ENCODE results near the gene BCL11B.

Gene BCL11B

DNA sequence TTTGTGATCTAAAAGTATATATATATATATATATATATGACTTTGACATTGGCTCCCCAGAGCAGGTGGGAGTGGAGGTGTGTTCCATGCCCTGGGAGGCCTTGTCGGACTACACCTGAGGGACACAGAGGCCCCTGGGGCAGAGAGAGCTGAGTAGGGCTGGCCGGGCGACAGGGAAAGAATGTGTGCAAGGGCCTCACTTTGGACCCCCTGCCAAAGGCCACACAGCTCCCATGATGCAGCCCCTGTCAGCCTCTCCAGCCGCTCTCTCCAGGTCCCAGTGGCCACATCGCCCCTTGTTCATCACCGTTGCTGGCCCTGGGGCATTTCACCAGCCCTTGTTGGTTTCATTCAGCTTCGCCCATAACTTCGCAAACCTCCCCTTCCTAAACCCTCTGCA lies 123.9 kb downstream of the BCL11B start:
- Histone ChIP-seq H3K9ac (ENCODE audit: low read length) (no peak overlapping the region), H3K9me3 (ENCODE audit: control insufficient read depth, low read depth, low read length) (no peaks in the 10 kb centered on the region), H3K27ac (ENCODE audit: low read length) (no peak overlapping the region), H3K4me3 (ENCODE audit: low read length) (no peak overlapping the region), H3K27me3 (ENCODE audit: control insufficient read depth, insufficient read depth, low read length) (no peaks in the 10 kb centered on the region), H3K4me1 (ENCODE audit: control insufficient read depth, low read depth, low read length) (peaks cover 8% of the 10 kb centered on the region), H3K36me3 (ENCODE audit: control insufficient read depth, low read depth, low read length) (no peaks in the 10 kb centered on the region)

DNA sequence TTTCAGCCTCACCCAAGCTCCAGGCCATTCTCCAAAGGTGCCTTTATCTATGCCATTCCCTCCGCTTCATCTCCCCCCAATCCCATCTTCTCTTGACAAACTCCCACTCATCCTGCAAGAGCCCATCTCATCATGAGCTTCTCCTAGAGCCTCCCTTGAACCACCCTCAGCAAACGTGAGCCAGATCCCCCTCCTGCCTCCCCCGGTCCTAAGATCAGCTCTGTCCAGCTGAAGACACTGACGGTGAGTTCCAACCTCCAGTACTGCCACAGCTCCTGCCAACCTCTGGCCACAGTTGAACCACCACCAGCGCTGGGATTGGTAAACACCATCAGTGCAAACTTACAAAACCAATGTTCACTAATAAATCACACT lies 124.6 kb downstream of the BCL11B start:
- Histone ChIP-seq H3K9me3 (ENCODE audit: control insufficient read depth, low read depth, low read length) (no peaks in the 10 kb centered on the region), H3K36me3 (ENCODE audit: control insufficient read depth, low read depth, low read length) (no peaks in the 10 kb centered on the region), H3K27me3 (ENCODE audit: control insufficient read depth, insufficient read depth, low read length) (no peaks in the 10 kb centered on the region), H3K4me3 (ENCODE audit: low read length) (no peak overlapping the region), H3K9ac (ENCODE audit: low read length) (no peak overlapping the region), H3K4me1 (ENCODE audit: control insufficient read depth, low read depth, low read length) (peaks cover 10% of the 10 kb centered on the region), H3K27ac (ENCODE audit: low read length) (no peak overlapping the region)

DNA sequence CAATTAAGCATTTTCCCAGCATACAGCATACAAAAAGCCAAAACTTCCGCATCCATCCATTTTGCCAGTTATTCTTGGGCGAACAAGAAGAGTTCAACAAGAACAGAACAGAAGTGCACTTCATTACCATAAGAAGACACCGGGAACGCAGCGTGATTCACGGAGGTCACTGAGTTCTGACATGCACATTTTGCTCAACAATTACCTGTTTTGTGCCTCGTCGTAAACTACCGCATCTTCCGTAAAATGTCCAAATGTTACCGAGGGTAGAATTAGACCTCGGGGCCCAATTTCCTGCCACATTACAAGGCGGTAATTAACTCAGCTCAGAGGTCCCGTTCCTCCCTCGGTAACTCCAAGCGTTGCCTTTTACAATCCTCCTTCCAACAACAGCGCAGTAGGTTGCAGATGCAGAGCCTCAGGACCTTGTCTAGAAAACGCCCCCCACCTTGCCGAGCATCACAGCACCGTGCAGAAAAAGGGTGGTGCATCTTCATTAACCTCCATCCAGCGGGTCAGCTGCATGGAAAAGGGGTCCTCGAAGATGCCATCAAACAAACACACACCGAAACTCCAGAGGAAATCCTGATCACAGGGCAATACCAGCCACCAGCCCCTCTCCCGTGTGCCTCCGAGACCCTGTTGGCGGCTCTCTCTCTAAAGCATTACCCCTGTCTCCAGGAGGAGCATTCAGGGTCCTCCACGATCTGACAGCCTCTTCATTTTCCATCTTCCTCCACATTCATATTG lies 125.2 kb downstream of the BCL11B start:
- no peak overlapping the region for H3K27ac ChIP-seq (ENCODE audit: low read length)
- peaks cover 10% of the 10 kb centered on the region for H3K4me1 ChIP-seq (ENCODE audit: control insufficient read depth, low read depth, low read length)
- H3K4me3 ChIP-seq (ENCODE audit: low read length): no peak overlapping the region
- no peaks in the 10 kb centered on the region for H3K27me3 ChIP-seq (ENCODE audit: control insufficient read depth, insufficient read depth, low read length)
- no peak overlapping the region for H3K9ac ChIP-seq (ENCODE audit: low read length)
- H3K9me3 ChIP-seq (ENCODE audit: control insufficient read depth, low read depth, low read length): no peaks in the 10 kb centered on the region
- H3K36me3 ChIP-seq (ENCODE audit: control insufficient read depth, low read depth, low read length): no peaks in the 10 kb centered on the region

DNA sequence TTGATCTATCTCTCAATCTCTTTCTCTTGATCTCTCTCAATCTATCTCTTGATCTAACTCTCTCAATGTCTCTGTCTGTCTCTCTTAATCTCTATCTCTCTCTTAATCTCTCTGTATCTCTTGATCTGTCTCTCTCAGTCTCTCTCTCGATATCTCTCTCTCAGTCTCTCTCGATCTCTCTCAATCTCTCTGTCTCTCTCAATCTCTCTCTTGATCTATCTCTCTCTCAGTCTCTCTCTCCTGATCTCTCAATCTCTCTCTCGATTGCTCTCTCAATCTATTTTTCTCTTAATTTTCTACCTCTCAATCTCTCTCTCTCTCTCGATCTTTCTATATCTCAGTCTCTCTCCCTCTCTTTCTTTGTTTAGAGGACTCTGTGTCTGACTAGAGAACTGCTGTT lies 126.7 kb downstream of the BCL11B start:
- peaks cover 10% of the 10 kb centered on the region for H3K4me1 ChIP-seq (ENCODE audit: control insufficient read depth, low read depth, low read length)
- H3K27me3 ChIP-seq (ENCODE audit: control insufficient read depth, insufficient read depth, low read length): no peaks in the 10 kb centered on the region
- H3K27ac ChIP-seq (ENCODE audit: low read length): no peak overlapping the region
- H3K9me3 ChIP-seq (ENCODE audit: control insufficient read depth, low read depth, low read length): no peaks in the 10 kb centered on the region
- no peak overlapping the region for H3K4me3 ChIP-seq (ENCODE audit: low read length)
- no peak overlapping the region for H3K9ac ChIP-seq (ENCODE audit: low read length)
- no peaks in the 10 kb centered on the region for H3K36me3 ChIP-seq (ENCODE audit: control insufficient read depth, low read depth, low read length)

DNA sequence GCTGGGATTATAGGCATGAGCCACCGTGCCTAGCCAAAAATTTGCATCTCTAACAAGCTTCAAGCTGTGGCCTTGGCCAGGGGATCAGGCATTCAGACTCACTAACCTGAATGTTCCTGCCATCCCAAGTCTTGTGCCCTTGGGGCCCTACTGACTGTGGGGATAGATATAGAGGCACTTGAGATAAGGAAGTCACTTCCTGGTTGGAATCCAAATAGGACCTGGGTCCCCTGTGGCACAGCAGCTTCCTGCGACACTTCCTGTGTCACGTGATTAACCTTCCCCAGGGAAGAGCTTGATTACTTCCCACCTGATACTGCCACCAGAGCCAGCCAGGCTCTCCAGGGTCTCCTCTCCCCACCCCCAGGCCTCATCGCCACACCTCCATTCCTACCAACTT lies 128.2 kb downstream of the BCL11B start:
- Histone ChIP-seq H3K27me3 (ENCODE audit: control insufficient read depth, insufficient read depth, low read length) (no peaks in the 10 kb centered on the region), H3K9ac (ENCODE audit: low read length) (no peak overlapping the region), H3K36me3 (ENCODE audit: control insufficient read depth, low read depth, low read length) (no peaks in the 10 kb centered on the region), H3K27ac (ENCODE audit: low read length) (no peak overlapping the region), H3K4me1 (ENCODE audit: control insufficient read depth, low read depth, low read length) (peaks cover 10% of the 10 kb centered on the region), H3K4me3 (ENCODE audit: low read length) (no peak overlapping the region), H3K9me3 (ENCODE audit: control insufficient read depth, low read depth, low read length) (no peaks in the 10 kb centered on the region)

DNA sequence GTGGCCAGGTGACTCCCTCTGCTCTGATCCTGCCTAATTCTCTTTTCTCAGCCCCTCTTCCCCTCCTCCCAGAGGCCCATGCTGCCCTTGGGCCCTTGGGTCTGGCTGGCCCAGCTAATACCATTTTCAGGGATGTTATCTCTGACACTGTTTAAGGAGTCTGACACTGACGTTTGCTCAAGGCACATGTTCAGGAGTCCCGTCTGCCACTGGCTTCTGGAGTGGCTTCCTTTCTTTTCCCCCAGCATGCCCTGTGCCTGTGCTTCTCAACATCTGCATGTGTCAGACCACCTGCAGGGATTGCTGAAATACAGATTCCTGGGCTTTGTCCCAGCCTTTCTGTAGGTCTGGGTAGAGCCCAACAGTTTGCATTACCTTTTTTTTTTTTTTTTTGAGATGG lies 128.9 kb downstream of the BCL11B start:
- no peak overlapping the region for H3K27ac ChIP-seq (ENCODE audit: low read length)
- H3K9ac ChIP-seq (ENCODE audit: low read length): no peak overlapping the region
- H3K4me1 ChIP-seq (ENCODE audit: control insufficient read depth, low read depth, low read length): peaks cover 10% of the 10 kb centered on the region
- no peaks in the 10 kb centered on the region for H3K9me3 ChIP-seq (ENCODE audit: control insufficient read depth, low read depth, low read length)
- H3K36me3 ChIP-seq (ENCODE audit: control insufficient read depth, low read depth, low read length): no peaks in the 10 kb centered on the region
- H3K4me3 ChIP-seq (ENCODE audit: low read length): no peak overlapping the region
- no peaks in the 10 kb centered on the region for H3K27me3 ChIP-seq (ENCODE audit: control insufficient read depth, insufficient read depth, low read length)

DNA sequence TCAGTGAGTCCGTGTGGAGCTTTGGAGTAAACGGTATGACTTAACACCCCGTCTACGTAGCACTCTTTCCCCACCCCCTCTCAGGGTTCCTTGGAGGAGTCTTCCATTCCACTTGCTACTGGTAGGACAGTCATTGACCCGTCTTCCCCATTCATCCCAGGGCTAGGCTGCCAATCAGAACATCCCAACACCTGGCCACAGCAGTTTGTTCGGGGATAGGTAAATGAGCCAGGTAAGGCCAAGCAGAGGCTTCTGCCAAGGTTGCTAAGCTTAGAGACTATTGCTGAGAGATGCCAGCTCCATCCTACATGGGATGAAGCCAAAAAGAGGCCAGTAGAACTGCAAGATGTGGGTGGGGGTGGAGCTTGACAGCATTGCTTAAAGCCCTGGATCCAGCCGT lies 130.8 kb downstream of the BCL11B start:
- Histone ChIP-seq H3K27ac (ENCODE audit: low read length) (no peak overlapping the region), H3K36me3 (ENCODE audit: control insufficient read depth, low read depth, low read length) (no peaks in the 10 kb centered on the region), H3K27me3 (ENCODE audit: control insufficient read depth, insufficient read depth, low read length) (no peaks in the 10 kb centered on the region), H3K4me1 (ENCODE audit: control insufficient read depth, low read depth, low read length) (peaks cover 10% of the 10 kb centered on the region), H3K9ac (ENCODE audit: low read length) (no peak overlapping the region), H3K4me3 (ENCODE audit: low read length) (no peak overlapping the region), H3K9me3 (ENCODE audit: control insufficient read depth, low read depth, low read length) (no peaks in the 10 kb centered on the region)

DNA sequence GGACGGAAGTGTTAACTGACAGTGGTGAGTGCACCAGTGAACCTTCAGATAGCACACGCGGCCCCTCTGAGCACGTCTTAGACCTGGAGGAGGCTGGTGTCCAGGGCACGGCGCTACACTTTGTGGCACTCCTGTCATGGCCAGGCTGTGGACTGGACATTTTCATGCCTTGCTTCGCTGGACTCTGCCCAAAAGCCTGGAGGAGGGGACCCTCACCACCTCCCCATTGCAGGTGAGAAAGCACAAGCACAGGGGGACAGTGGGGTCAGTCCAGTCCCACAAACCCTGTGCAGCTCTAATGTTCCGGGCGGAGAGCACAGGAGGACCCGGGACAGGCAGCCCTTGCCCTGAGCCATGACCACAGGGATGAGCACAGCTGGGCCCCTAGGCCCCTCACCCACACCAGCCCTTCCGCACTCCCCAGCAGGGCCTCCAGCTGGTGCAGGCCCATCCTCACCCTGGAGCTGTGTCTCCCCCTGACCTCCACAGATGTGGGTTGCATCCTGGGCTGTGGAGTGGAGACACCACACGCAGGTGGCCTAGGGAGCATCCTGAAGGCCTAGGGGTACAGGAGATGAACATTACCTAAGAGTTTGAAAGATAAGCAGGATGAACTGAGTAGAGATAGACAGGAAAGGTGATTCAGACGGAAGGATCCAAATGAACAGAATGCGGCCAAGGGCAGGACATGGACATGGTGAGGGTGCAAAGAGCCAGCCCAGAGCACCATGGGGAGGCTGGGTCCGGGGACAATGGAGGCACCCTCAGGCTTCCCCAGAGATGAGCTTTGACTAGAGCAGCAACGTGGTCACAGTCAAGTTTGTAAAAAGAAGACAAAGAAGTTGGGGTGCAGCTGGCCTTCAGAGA lies 132.8 kb downstream of the BCL11B start:
- Histone ChIP-seq H3K27ac (ENCODE audit: low read length) (no peak overlapping the region), H3K4me1 (ENCODE audit: control insufficient read depth, low read depth, low read length) (peaks cover 9% of the 10 kb centered on the region), H3K36me3 (ENCODE audit: control insufficient read depth, low read depth, low read length) (no peaks in the 10 kb centered on the region), H3K4me3 (ENCODE audit: low read length) (no peak overlapping the region), H3K9ac (ENCODE audit: low read length) (no peak overlapping the region), H3K9me3 (ENCODE audit: control insufficient read depth, low read depth, low read length) (no peaks in the 10 kb centered on the region), H3K27me3 (ENCODE audit: control insufficient read depth, insufficient read depth, low read length) (no peaks in the 10 kb centered on the region)

DNA sequence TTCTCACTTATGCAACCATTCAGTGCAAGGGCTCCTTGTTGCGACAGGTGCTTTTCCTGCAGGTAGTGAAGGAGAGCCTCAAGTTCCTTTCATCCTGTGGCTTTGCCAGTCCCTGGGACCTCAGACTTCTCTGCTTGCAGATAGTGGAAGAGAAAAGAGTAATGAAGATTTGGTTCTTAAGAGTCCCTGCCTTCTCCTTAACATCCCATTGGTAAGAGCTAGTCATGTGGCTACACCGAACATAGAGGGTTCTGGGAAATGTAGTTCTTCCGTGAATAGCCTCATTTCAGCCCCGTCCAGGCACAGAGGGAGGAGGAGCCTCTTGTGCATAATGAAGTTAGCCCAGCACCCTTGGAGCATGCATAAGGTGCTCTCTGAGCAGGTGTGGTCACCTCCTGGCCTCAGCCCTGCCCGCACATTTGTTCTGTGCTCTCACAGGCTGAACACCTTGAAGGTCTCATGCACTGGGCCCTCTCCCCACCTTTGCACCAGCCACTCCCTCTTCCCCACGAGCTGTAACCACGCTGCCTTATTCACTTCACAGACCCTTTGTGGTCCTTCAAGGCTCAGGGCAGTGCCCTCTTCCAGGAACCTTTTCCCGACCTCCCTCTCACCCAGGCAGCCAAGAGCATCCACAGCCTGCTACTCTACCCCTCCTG lies 134.0 kb downstream of the BCL11B start:
- Histone ChIP-seq H3K4me1 (ENCODE audit: control insufficient read depth, low read depth, low read length) (peaks cover 10% of the 10 kb centered on the region), H3K4me3 (ENCODE audit: low read length) (no peak overlapping the region), H3K9ac (ENCODE audit: low read length) (no peak overlapping the region), H3K27me3 (ENCODE audit: control insufficient read depth, insufficient read depth, low read length) (no peaks in the 10 kb centered on the region), H3K27ac (ENCODE audit: low read length) (no peak overlapping the region), H3K9me3 (ENCODE audit: control insufficient read depth, low read depth, low read length) (no peaks in the 10 kb centered on the region), H3K36me3 (ENCODE audit: control insufficient read depth, low read depth, low read length) (no peaks in the 10 kb centered on the region)

DNA sequence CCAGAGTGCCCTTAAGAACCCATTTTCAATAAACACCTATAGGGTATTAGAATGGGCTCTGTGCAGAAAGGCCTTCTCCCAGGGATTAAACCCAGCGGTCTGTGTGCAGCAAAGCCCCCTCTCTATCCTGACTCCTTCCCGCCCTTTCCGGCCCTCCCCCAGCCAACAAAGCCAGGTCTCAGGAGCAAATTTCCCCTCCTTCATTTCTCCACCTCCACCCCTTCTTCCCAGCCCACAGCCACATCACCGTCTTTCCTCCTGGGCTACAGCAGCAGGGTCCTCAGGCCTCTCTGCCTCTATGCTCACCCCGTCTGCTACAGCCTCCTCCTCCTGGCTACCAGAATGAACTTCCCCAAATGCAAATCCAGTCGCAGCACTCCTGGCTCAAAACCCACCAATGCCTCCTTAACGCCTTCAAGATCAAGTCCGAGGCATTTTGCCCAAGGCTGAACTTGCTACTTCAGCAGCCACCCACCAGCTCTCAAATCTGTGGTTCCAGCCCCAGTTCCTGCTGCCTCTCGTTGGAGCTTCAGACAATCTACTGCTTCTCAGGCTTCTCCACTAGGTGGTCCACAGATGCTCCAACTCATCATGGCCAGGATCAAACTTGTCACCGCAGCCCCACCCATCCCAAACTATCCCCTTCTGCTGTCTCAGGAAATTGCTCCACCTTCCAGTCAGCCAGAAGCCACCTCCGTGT lies 134.8 kb downstream of the BCL11B start:
- Histone ChIP-seq H3K4me3 (ENCODE audit: low read length) (no peak overlapping the region), H3K9ac (ENCODE audit: low read length) (no peak overlapping the region), H3K9me3 (ENCODE audit: control insufficient read depth, low read depth, low read length) (no peaks in the 10 kb centered on the region), H3K27me3 (ENCODE audit: control insufficient read depth, insufficient read depth, low read length) (no peaks in the 10 kb centered on the region), H3K36me3 (ENCODE audit: control insufficient read depth, low read depth, low read length) (no peaks in the 10 kb centered on the region), H3K4me1 (ENCODE audit: control insufficient read depth, low read depth, low read length) (peaks cover 9% of the 10 kb centered on the region), H3K27ac (ENCODE audit: low read length) (no peak overlapping the region)

DNA sequence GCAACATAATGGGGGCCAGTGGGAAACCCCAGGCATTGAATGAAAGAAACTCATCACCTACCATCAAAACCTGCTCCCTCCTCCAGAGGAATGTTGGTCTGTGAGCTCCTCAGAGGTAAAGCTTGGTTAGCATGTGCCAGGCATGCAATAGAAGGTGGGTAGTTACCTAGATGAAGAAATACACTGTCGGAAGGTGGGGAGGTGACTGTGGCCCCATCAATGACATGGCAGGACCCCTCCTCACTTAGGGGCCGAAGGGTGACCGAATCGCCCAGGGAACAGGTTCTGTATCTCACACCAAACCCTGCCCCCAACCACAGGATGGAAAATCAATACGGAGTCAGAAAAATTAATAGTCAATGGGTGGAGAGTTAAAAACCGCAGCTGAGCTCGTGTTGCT lies 135.6 kb downstream of the BCL11B start:
- Histone ChIP-seq H3K27ac (ENCODE audit: low read length) (no peak overlapping the region), H3K9ac (ENCODE audit: low read length) (no peak overlapping the region)

More for the DNA sequence above, 135.6 kb downstream of the BCL11B start:
- H3K9me3 ChIP-seq (ENCODE audit: control insufficient read depth, low read depth, low read length): no peaks in the 10 kb centered on the region
- H3K4me1 ChIP-seq (ENCODE audit: control insufficient read depth, low read depth, low read length): peaks cover 9% of the 10 kb centered on the region
- H3K27me3 ChIP-seq (ENCODE audit: control insufficient read depth, insufficient read depth, low read length): no peaks in the 10 kb centered on the region
- no peak overlapping the region for H3K4me3 ChIP-seq (ENCODE audit: low read length)
- no peaks in the 10 kb centered on the region for H3K36me3 ChIP-seq (ENCODE audit: control insufficient read depth, low read depth, low read length)

Data from iPS-18a (cell line).